IPS-NIHi7 (cell line): ENCODE measurements around the gene ZNF749.
A peak's percentile ranks its signal among the peaks of the same experiment; 100 is the strongest.

Experiments used
- DNase-seq: peaks from one replicate; pipeline ENCODE4 v3.0.0; 2012; ENCODE audit warnings: mixed read lengths; ENCODE audit errors: extremely low spot score

ZNF749 gene

GRCh38 chr19:57435062-57435978 is at the start of gene ZNF749:
Gene ZNF749 (plus strand): TSS chr19:57435325. CDS start chr19:57435579, 254 bp downstream.
- DNase-seq = peak; percentile 98

- DNase-seq = no peak
Measured at GRCh38 chr19:57389194-57389729, 45.9 kb upstream of the ZNF749 start.

GRCh38 chr19:57389730-57390598 is 45.2 kb upstream of the ZNF749 start, which contains the start of gene ZNF548:
Gene ZNF548 (plus strand): TSS chr19:57389854. CDS start chr19:57390100, 246 bp downstream.
- DNase-seq = peak; percentile 98

GRCh38 chr19:57395710-57396109 is 39.4 kb upstream of the ZNF749 start:
- no peak for DNase-seq

DNA sequence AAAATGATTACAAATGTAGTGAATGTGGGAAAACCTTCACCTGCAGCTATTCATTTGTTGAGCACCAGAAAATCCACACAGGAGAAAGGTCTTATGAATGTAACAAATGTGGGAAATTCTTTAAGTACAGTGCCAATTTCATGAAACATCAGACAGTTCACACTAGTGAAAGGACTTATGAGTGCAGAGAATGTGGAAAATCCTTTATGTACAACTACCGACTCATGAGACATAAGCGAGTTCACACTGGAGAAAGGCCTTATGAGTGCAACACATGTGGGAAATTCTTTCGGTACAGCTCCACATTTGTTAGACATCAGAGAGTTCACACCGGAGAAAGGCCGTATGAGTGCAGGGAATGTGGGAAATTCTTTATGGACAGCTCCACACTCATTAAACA is 36.3 kb upstream of the ZNF749 start:
- DNase-seq = no peak

GRCh38 chr19:57403737-57404563 is 31.2 kb upstream of the ZNF749 start:
- no peak for DNase-seq

GRCh38 chr19:57406516-57407123 is 28.5 kb upstream of the ZNF749 start:
- peak; percentile 93 for DNase-seq

DNA sequence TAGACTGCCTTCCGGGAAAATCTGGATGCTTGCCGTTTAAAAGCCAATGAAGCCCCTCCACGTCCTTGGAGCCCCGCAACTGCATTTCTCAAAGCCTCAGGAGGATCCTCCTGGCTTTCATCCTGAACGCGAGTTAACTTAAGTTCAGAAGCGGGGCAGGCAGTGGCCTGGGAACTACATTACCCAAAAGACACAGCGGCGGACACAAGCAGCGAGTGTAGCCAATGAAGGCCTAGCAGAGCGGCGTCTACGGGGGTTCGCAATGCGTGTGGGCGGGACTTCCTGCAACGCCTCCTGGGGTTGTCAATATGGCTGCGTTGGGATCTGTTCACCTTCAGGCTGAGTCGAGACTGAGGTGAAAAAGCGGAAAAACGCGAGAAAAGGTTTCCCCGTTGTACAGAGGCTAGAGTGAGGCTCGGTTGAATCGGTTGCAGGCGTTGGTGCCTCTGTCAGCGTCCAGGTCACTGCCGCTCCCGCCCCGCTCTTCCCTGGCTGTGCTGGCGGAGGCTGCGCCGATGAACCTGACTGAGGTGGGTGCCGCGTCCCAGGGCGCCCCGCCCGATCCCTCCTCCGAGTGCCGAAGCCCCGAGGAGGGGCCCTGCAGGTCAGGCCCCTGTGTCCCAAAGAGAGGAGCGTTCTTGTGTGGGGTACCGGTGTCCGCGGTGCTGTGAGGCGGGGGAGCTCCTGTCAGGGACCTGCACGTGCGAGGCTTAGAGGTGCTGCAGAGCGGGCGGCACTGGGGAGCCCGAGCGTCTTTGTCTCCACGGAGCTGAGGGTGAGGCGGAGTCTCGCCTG is 24.1 kb upstream of the ZNF749 start, which contains the start of gene ZNF17:
TSS of gene ZNF17 (plus strand) at position 285 of the 795 bp plus-strand sequence. CDS start 2,455 bp downstream, outside the sequence.
- DNase-seq = peak; percentile 98

- no peak for DNase-seq
Measured at GRCh38 chr19:57419439-57419838, 15.7 kb upstream of the ZNF749 start.

GRCh38 chr19:57421037-57421436 is 14.1 kb upstream of the ZNF749 start:
- DNase-seq = no peak

GRCh38 chr19:57434386-57435061 is 601 bp upstream of the ZNF749 start:
- DNase-seq = no peak

- DNase-seq = no peak
Measured at GRCh38 chr19:57436417-57436816, 1.3 kb downstream of the ZNF749 start.

- no peak for DNase-seq
Measured at GRCh38 chr19:57437931-57438330, 2.8 kb downstream of the ZNF749 start.

DNA sequence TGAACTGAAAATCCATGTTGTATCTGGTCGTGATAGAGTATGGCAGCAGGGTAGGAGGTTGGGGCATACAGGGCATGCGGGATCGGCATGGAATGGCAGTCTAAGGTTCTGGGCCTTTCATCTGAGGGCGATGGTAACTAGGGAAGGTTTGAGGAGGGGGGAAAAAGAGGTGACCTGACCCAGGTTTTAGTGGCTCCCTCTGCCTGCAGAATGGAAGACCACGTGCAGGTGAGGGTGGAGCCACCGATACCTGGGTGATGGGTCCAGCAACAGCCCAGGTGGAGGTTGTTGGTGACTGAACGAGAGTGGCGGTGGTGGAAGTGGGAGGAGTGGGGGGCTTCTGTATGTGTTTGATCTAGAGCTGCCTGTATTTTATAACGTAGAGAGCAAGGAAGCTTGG is 3.8 kb downstream of the ZNF749 start:
- peak; percentile 32 for DNase-seq

DNA sequence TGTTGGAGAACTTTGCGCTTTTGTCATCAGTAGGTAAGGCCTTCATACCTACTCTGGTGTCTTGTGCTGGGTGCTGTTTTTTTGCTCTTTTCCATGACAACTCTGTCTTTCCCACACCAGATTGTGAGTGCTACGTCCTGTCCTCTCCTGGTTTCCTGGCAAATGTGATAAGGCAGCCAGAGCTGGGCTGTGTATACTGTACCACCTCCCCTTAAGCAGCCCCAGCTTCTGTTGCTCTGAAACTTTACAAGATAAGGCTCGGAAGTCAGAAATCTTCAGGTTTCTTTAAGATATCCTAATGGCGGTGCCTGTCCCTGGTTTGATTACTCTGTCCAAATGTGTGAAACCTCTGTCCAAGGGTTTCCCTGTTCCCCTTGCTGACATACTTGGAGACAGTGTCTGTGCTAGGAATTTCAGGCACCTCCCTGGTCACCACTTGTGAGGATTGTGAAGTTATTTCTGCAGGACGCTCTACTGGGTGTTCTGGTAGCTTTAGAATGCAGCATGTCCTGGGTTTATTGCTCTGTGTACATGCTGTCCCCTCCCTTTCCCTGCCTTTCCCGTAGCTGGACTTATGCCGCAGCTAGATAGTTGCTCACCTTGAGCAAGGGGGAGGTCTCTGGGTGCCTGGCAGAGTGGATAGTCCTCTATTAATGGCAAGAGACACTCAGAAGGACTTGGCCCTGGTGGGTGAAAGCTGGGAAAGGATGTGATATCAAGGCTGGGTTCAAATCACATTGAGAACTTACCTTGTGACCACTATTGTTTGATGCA is 7.0 kb downstream of the ZNF749 start:
- DNase-seq = no peak

GRCh38 chr19:57443121-57443696 is 8.1 kb downstream of the ZNF749 start:
- DNase-seq = no peak

DNA sequence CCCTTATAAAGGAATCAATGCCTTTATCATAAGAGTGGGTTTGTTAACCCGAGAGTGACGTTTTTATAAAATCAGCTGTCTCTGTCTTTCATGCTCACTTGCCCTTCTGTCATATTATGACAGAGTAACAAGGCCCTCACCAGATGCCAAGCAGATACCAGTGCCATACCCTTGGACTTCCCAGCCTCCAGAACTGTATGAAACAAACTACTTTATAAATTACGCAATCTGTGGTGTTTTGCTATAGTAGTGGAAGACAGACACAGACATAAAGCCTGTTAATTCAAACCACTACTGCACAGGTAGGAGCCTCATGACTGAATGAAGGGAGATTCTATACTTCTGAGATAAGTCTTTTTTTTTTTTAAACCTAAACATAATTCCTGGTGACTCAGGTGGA is 17.2 kb downstream of the ZNF749 start:
- no peak for DNase-seq
